IPS-15b (cell line): ENCODE data around the gene BAG3.
"Not testable (repeated sequence)": the region's sequence is repeated elsewhere in the genome, so short reads cannot be mapped to it uniquely, and the experiment has no call there.

Experiments
- H3K27me3 ChIP-seq: one replicate; pipeline ENCODE4 v1.6.1; 2013; ENCODE audit warnings: low read length; ENCODE audit not compliant: control insufficient read depth, insufficient read depth
- H3K36me3 ChIP-seq: one replicate; pipeline ENCODE4 v1.6.1; 2013; ENCODE audit warnings: low read length; ENCODE audit not compliant: control insufficient read depth, insufficient read depth
- H3K4me1 ChIP-seq: one replicate; pipeline ENCODE4 v1.6.1; 2013; ENCODE audit warnings: mild to moderate bottlenecking, low read length; ENCODE audit not compliant: control insufficient read depth, insufficient read depth
- H3K4me3 ChIP-seq: one replicate; pipeline ENCODE4 v1.5.1; 2013; ENCODE audit warnings: low read depth, low read length
- H3K9ac ChIP-seq: one replicate; pipeline ENCODE4 v1.6.1; 2013; ENCODE audit warnings: low read depth, mild to moderate bottlenecking, low read length
- H3K9me3 ChIP-seq: one replicate; pipeline ENCODE4 v1.6.1; 2013; ENCODE audit warnings: mild to moderate bottlenecking, low read length; ENCODE audit not compliant: control insufficient read depth, insufficient read depth

The BAG3 gene

DNA sequence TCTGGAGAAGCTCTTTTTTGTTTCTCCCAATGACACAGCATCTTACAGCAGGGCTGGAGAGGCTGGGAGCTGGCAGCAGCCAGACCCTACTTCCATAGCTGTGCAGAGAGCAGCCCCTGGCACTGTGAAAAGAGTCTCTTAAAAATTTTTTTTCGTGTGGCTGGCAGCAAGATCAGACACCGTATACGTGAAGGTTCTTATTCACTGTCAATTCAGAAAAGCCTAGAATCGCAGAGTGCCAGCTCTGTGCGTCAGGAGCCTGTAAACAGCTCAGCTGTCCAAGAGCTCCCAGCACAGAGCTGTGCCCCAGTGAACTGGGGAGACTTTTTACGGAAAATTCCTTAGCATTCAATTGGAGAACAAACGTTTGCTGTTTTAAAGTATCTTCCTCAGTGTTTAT lies 6.5 kb downstream of the BAG3 start:
- H3K4me1 ChIP-seq: peaks cover 3% of the 10 kb centered on the region
- no peaks in the 10 kb centered on the region for H3K27me3 ChIP-seq
- H3K4me3 ChIP-seq: no peak overlapping the region
- H3K9ac ChIP-seq: no peak overlapping the region
- peaks cover 5% of the 10 kb centered on the region for H3K36me3 ChIP-seq
- no peaks in the 10 kb centered on the region for H3K9me3 ChIP-seq

- peaks cover under 1% of the 10 kb centered on the region for H3K4me1 ChIP-seq
- peaks cover 5% of the 10 kb centered on the region for H3K36me3 ChIP-seq
- no peak overlapping the region for H3K9ac ChIP-seq
- no peaks in the 10 kb centered on the region for H3K9me3 ChIP-seq
- H3K27me3 ChIP-seq: no peaks in the 10 kb centered on the region
- no peak overlapping the region for H3K4me3 ChIP-seq
Measured at GRCh38 chr10:119658274-119658673, 7.1 kb downstream of the BAG3 start.

DNA sequence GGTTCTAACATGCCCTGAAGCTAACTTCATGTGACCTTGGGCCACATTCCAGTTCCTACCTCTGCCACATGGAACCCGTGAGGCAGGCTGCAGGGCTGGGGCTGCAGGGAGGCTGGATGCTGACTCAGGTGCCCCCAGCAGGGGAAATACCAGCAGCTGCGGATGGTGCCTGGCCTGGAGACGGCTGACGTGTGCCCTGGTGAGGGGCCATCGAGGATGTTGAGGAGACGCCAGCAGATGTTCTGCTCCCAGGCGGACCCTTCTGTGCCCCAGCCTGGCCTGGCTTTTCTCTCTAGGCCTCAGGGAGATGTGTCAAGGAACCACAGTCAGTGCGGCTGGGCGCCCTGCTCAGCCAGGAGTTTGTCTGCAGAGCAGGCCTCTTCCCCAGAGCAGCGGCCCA lies 8.8 kb downstream of the BAG3 start:
- Histone ChIP-seq H3K27me3 (no peaks in the 10 kb centered on the region), H3K4me1 (no peaks in the 10 kb centered on the region), H3K36me3 (peaks cover 5% of the 10 kb centered on the region), H3K9ac (no peak overlapping the region), H3K4me3 (no peak overlapping the region), H3K9me3 (no peaks in the 10 kb centered on the region)

DNA sequence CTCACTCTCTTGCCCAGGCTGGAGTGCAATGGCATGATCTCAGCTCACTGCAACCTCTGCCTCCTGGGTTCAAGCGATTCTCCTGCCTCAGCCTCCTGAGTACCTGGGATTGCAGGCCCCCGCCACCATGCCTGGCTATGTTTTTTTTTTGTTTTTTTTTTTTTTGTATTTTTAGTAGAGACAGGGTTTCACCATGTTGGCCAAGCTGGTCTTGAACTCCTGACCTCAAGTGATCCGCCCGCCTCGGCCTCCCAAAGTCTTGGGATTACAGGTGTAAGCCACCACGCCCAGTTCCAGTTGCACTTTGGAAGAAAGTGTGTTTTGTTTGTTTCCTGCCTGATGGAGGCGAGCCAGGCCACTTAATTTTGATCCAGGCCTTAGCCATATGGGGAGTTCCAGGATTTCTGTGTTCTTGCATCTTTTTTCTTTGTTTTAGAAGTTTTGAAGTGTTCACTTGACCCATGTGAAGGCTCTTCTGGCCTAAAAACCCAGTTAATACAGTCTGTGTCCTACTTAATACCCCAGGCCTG lies 11.0 kb downstream of the BAG3 start:
- not testable (repeated sequence) for H3K36me3 ChIP-seq, H3K9ac ChIP-seq, H3K4me3 ChIP-seq, H3K9me3 ChIP-seq, H3K27me3 ChIP-seq, H3K4me1 ChIP-seq

DNA sequence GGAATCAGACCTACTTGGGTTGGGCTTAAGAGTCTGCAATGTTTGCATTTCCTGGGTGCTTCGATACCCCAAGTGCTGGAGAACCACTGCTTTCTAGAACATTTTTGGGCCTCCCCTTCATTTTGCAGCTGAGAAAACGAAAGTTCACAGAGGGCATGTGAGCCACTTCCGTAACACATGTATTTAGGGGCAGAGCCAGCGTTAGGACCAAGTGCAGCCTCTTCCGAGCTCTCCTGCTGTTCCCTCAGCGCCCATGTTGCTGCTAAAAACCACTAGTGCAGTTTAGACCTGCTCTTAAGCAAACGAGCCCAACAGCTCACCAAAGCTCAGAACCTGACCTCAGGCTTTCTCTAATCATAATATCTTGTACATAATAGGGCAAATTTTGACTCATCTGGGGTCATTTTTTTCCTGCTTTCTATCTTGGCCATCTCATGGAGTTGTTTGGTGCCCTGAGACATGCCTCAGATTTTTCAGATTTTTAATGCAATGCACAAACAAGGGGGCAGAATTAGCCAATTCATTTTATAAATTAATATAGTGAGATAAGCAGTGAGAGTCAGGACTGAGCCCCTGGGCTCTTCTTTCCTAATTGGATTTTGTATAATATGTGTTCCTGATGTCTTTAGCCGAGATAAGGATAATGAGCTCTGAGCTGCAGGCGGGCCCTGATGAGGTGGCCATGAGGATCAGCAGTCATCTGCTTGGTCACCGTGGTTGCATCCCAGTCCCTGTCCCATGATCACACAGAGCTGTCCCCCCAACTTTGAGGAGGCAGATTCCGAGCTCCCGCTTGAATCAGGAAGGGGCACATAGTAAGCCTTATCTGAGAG lies 12.9 kb downstream of the BAG3 start:
- Histone ChIP-seq H3K36me3 (peaks cover 5% of the 10 kb centered on the region), H3K4me3 (no peak overlapping the region), H3K9me3 (no peaks in the 10 kb centered on the region), H3K9ac (no peak overlapping the region), H3K4me1 (peaks cover 12% of the 10 kb centered on the region), H3K27me3 (no peaks in the 10 kb centered on the region)

- H3K4me3 ChIP-seq: no peak overlapping the region
- H3K9ac ChIP-seq: no peak overlapping the region
- no peaks in the 10 kb centered on the region for H3K9me3 ChIP-seq
- H3K27me3 ChIP-seq: no peaks in the 10 kb centered on the region
- H3K4me1 ChIP-seq: peaks cover 12% of the 10 kb centered on the region
- peaks cover 4% of the 10 kb centered on the region for H3K36me3 ChIP-seq
Measured at GRCh38 chr10:119665901-119666708, 14.9 kb downstream of the BAG3 start.

DNA sequence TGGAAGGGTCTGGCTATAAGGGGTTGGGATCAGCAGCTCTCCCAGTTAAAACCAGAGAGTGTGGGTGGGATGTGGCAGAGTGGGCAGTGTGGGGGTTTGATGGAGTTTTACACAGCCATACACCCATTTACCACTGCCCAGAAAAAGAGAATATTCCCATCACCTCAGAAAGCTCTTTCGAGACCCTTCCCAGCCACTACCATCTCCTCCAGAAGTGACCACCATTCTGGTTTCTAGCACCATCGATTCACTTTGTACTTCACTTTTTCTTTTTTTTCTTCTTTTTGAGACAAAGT lies 15.5 kb downstream of the BAG3 start:
- Histone ChIP-seq H3K9me3 (no peaks in the 10 kb centered on the region), H3K4me3 (no peak overlapping the region), H3K9ac (no peak overlapping the region), H3K27me3 (no peaks in the 10 kb centered on the region), H3K4me1 (peaks cover 12% of the 10 kb centered on the region), H3K36me3 (peaks cover 4% of the 10 kb centered on the region)

DNA sequence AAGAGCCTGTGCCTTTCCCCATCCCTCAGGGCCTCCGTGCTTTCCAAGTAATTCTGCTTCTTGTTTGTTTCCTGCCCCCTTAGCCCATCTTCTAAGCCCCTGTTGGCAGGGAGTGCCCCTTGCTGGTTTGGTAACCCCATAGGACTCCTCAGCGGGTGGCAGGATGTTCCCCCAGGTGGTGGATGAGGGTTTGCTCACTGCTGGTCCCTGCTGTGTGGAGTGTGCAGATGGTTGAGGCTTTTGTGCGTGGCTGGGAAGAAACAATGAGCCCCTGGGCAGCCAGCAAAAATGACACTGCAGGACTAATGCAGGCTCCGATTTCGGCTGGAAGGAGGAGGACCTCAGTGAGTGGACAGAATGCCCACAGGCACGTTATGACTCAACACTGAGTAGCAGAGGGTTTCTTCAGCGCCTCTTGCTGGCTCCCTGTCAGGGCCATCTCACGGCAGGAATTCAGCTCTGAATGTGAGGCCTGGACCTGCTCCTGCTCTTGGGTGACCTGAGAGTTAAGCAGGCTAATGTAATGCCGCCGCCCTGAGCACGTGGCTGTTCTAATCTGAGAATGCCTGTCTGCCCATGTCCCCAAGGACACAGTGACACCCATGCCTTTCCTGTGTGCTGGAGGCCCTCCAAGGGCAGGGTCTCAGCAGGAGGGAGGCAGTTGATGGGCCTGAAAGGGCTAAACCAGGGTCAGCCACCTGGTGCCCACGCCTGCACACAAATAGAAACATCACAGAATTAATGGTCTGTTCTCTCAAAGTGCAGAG lies 16.6 kb downstream of the BAG3 start:
- H3K9me3 ChIP-seq: no peaks in the 10 kb centered on the region
- no peak overlapping the region for H3K9ac ChIP-seq
- H3K4me1 ChIP-seq: peaks cover 12% of the 10 kb centered on the region
- H3K36me3 ChIP-seq: peaks cover 10% of the 10 kb centered on the region
- no peaks in the 10 kb centered on the region for H3K27me3 ChIP-seq
- H3K4me3 ChIP-seq: no peak overlapping the region

DNA sequence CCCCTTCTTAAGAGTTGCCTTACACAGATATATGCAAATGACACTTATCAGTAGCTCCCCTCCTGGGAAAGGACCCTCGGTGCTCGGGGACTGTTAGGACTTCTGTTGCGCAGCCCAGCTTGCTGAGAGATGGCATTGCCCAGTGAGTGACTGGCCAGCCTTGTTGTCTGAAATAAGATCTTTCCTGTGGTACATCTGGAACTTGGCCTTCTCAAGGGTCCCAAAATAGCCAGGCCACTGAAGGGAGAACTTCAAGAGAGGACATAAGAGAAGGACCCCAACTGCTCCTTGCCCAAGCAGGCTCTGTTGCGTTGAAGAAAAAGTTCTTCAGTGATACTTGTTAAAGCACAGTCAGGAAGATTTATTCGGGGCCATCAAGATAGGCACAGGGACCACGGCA lies 17.3 kb downstream of the BAG3 start:
- no peak overlapping the region for H3K4me3 ChIP-seq
- H3K9ac ChIP-seq: no peak overlapping the region
- H3K4me1 ChIP-seq: peaks cover 12% of the 10 kb centered on the region
- peaks cover 12% of the 10 kb centered on the region for H3K36me3 ChIP-seq
- H3K9me3 ChIP-seq: no peaks in the 10 kb centered on the region
- no peaks in the 10 kb centered on the region for H3K27me3 ChIP-seq

GRCh38 chr10:119669331-119669730 lies 18.2 kb downstream of the BAG3 start:
- Histone ChIP-seq H3K9me3 (no peaks in the 10 kb centered on the region), H3K4me1 (peaks cover 12% of the 10 kb centered on the region), H3K9ac (no peak overlapping the region), H3K36me3 (peaks cover 12% of the 10 kb centered on the region), H3K4me3 (no peak overlapping the region), H3K27me3 (no peaks in the 10 kb centered on the region)

DNA sequence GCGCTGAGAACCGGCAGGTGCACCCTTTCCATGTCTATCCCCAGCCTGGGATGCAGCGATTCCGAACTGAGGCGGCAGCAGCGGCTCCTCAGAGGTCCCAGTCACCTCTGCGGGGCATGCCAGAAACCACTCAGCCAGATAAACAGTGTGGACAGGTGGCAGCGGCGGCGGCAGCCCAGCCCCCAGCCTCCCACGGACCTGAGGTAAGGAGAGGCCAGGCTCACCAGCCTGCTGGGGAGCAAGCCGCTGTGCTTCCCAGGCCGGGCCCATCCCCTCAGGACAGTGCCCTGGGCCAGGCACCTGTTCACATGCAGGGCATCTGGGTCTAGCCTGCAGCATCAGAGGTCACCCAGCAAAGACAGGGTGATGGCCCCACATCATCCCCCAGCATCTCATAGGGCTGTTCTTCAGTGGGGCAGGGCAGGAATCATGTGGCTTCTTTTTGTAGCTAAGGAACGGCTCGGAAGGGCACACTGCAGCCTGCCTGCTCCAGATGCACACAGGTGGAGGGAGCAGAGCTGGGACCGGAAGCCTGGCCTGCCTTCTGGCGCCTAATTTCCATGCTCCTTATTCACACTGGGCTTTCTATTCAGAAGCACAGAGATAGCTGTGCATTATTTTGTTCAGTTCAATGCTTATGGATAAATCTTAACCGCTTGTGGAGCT lies 18.9 kb downstream of the BAG3 start:
- H3K36me3 ChIP-seq: peaks cover 12% of the 10 kb centered on the region
- H3K27me3 ChIP-seq: no peaks in the 10 kb centered on the region
- no peaks in the 10 kb centered on the region for H3K9me3 ChIP-seq
- H3K9ac ChIP-seq: no peak overlapping the region
- no peak overlapping the region for H3K4me3 ChIP-seq
- peaks cover 12% of the 10 kb centered on the region for H3K4me1 ChIP-seq
